HepG2 (cell line): ENCODE results near the gene KRTCAP2. TPM values are rescaled to one million over a fixed set of nuclear protein-coding genes. Genes with fewer than 3 reads are reported as not detected.

ENCODE experiments used
- ARNT2 ChIP-seq: sonication (generic); formaldehyde crosslinking; IDR thresholded peaks from 2 replicates; pipeline ENCODE4 v1.8.0; 2022; ENCODE audit warnings: mild to moderate bottlenecking, low read depth, missing genetic modification reagents, moderate library complexity
- CBFB ChIP-seq: sonication (generic); formaldehyde crosslinking; IDR thresholded peaks from 2 replicates; pipeline ENCODE4 v1.4.0; 2020; ENCODE audit warnings: missing genetic modification reagents
- CENPX ChIP-seq: sonication (generic); formaldehyde crosslinking; IDR thresholded peaks from 2 replicates; pipeline ENCODE4 v1.9.0; 2021; ENCODE audit warnings: mild to moderate bottlenecking, missing genetic modification reagents, moderate library complexity
- NAIF1 ChIP-seq: sonication (generic); formaldehyde crosslinking; IDR thresholded peaks from 2 replicates; pipeline ENCODE4 v1.5.0; 2020; ENCODE audit warnings: mild to moderate bottlenecking, missing genetic modification reagents, borderline replicate concordance
- YEATS4 ChIP-seq: sonication (generic); formaldehyde crosslinking; IDR thresholded peaks from 2 replicates; pipeline ENCODE4 v1.4.0; 2020; ENCODE audit warnings: missing genetic modification reagents, borderline replicate concordance
- ZNF34 ChIP-seq: sonication (generic); formaldehyde crosslinking; IDR thresholded peaks from 2 replicates; pipeline ENCODE4 v1.4.0; 2020; ENCODE audit warnings: mild to moderate bottlenecking, missing genetic modification reagents, borderline replicate concordance
- polyA plus RNA-seq, 8 experiments: library from polyadenylated mRNA; depleted of rRNA in 3 of 8; stranded (reverse) in 7 of 8; unstranded in 1 of 8; fragments of >200 nt; fragmentation: Illumina TruSeq in 4 of 8; extraction: Trizol in 4 of 8; gene quantifications; 2 replicates each; pipeline versions ENCODE4 v1.2.1 to v1.2.3, GENCODE V29; 2011 to 2016; ENCODE audit warnings: low read depth in 4 of 8, missing spikeins in 1 of 8, mixed read lengths in 1 of 8; ENCODE audit not compliant: insufficient read depth in 1 of 8
- total RNA-seq, 5 experiments: library from RNA; depleted of rRNA; stranded (reverse); fragments of >200 nt; fragmentation: Illumina TruSeq; extraction: Trizol; gene quantifications; 2 replicates each; pipeline ENCODE4 v1.2.3, GENCODE V29; 2016; ENCODE audit warnings: low read depth in 1 of 5
- TF ChIP-seq, protein P1 (sequence below): sonication (generic); formaldehyde crosslinking; conservative IDR thresholded peaks from 2 replicates; pipeline ENCODE4 v1.4.0; 2020; ENCODE audit warnings: missing genetic modification reagents
- TF ChIP-seq, protein P2 (sequence below): sonication (generic); formaldehyde crosslinking; IDR thresholded peaks from 2 replicates; pipeline ENCODE4 v1.9.0; 2022; ENCODE audit warnings: low read depth, missing genetic modification reagents
- TF ChIP-seq, protein P3 (sequence below): sonication (generic); formaldehyde crosslinking; conservative IDR thresholded peaks from 2 replicates; pipeline ENCODE4 v1.8.0; 2022; ENCODE audit warnings: mild to moderate bottlenecking, moderate library complexity, missing genetic modification reagents

The KRTCAP2 gene
- total and polyA plus RNA-seq, 2 of the 13 experiments (the other 11 are each of a cell fraction or from before 2014, with no cell fraction given), result 77.3 to 79.4 TPM

DNA sequence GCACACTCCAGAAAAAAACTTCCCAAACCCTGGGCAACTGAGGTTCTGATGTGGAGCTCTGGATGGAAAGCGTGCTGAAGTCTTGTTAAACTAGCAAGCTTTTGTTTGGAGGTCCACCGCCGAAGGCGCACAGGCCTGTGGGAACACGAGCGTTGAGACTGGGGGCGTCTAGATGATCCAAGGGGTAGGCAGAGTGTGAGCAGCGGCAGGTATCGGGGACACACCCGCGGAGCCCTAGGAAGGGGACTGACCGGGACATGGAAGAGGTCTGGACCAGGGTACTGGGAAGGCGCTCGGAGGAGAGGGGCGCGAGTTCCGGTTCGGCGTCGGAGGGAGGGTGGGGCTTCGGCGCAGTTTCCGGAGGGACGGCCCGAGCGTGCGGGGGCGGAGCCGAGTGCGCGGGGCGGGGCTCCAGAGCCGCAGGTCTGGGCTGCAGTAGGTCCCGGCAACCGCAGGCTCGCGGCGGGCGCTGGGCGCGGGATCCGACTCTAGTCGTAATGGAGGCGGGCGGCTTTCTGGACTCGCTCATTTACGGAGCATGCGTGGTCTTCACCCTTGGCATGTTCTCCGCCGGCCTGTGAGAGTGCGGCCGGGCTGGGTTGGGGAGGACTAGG, 37.6 kb downstream of the KRTCAP2 start, which contains the start of gene SLC50A1 (continued):
- TF ChIP-seq, protein P1, sequence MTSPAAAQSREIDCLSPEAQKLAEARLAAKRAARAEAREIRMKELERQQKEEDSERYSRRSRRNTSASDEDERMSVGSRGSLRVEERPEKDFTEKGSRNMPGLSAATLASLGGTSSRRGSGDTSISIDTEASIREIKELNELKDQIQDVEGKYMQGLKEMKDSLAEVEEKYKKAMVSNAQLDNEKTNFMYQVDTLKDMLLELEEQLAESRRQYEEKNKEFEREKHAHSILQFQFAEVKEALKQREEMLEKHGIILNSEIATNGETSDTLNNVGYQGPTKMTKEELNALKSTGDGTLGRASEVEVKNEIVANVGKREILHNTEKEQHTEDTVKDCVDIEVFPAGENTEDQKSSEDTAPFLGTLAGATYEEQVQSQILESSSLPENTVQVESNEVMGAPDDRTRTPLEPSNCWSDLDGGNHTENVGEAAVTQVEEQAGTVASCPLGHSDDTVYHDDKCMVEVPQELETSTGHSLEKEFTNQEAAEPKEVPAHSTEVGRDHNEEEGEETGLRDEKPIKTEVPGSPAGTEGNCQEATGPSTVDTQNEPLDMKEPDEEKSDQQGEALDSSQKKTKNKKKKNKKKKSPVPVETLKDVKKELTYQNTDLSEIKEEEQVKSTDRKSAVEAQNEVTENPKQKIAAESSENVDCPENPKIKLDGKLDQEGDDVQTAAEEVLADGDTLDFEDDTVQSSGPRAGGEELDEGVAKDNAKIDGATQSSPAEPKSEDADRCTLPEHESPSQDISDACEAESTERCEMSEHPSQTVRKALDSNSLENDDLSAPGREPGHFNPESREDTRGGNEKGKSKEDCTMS (CRISPR knock-in tag), result no peak
- TF ChIP-seq NAIF1 (CRISPR knock-in tag), result peak; percentile 81; the same call in 1 of the 2 replicates
- TF ChIP-seq YEATS4 (CRISPR knock-in tag), result no peak
- no peak; the same call in none of the 2 replicates for TF ChIP-seq ARNT2 (CRISPR knock-in tag)
- TF ChIP-seq, protein P2, sequence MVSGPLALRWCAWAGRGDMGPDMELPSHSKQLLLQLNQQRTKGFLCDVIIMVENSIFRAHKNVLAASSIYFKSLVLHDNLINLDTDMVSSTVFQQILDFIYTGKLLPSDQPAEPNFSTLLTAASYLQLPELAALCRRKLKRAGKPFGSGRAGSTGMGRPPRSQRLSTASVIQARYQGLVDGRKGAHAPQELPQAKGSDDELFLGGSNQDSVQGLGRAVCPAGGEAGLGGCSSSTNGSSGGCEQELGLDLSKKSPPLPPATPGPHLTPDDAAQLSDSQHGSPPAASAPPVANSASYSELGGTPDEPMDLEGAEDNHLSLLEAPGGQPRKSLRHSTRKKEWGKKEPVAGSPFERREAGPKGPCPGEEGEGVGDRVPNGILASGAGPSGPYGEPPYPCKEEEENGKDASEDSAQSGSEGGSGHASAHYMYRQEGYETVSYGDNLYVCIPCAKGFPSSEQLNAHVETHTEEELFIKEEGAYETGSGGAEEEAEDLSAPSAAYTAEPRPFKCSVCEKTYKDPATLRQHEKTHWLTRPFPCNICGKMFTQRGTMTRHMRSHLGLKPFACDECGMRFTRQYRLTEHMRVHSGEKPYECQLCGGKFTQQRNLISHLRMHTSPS, result no peak
- TF ChIP-seq CENPX (CRISPR knock-in tag), result no peak
- no peak for TF ChIP-seq ZNF34 (CRISPR knock-in tag)
- TF ChIP-seq CBFB (CRISPR knock-in tag), result peak; percentile 65; the same call in 1 of the 2 replicates
- TF ChIP-seq, protein P3, sequence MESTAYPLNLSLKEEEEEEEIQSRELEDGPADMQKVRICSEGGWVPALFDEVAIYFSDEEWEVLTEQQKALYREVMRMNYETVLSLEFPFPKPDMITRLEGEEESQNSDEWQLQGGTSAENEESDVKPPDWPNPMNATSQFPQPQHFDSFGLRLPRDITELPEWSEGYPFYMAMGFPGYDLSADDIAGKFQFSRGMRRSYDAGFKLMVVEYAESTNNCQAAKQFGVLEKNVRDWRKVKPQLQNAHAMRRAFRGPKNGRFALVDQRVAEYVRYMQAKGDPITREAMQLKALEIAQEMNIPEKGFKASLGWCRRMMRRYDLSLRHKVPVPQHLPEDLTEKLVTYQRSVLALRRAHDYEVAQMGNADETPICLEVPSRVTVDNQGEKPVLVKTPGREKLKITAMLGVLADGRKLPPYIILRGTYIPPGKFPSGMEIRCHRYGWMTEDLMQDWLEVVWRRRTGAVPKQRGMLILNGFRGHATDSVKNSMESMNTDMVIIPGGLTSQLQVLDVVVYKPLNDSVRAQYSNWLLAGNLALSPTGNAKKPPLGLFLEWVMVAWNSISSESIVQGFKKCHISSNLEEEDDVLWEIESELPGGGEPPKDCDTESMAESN, result peak; percentile 45; the same call in 1 of the 2 replicates
